Keratinocyte (primary cell): Measurements from ENCODE around the gene TRIM66. TPM values are rescaled to one million over a fixed set of nuclear protein-coding genes. Genes with fewer than 3 reads are reported as not detected.

Source experiments
- DNase-seq: peaks from one replicate; pipeline ENCODE4 v3.0.0-alpha.2; 2011; ENCODE audit warnings: low read depth, missing footprints, low spot score
- FAIRE-seq: peaks from 2 replicates; lab custom pipeline; 2011; peaks lifted over from hg19 to GRCh38; lab: Jason Lieb, UNC
- H2AFZ ChIP-seq: 2 replicates; pipeline ENCODE4 v1.6.0; 2012; ENCODE audit warnings: low read length, control low read depth, inconsistent platforms; ENCODE audit not compliant: control insufficient read depth
- H3K27ac ChIP-seq: 2 replicates; pipeline ENCODE4 v1.5.1; 2011; ENCODE audit warnings: low read length; ENCODE audit not compliant: control insufficient read depth, insufficient read depth
- H3K27me3 ChIP-seq: 3 replicates; pipeline ENCODE4 v1.6.0; 2011; ENCODE audit warnings: low read length; ENCODE audit not compliant: control insufficient read depth, insufficient read depth; ENCODE audit errors: extremely low read depth
- H3K36me3 ChIP-seq, 2 experiments: 2 replicates in 1 of 2; 3 replicates in 1 of 2; pipeline ENCODE4 v1.5.1; 2011; ENCODE audit warnings: low read length in 2 of 2, mild to moderate bottlenecking in 1 of 2; ENCODE audit not compliant: control insufficient read depth in 2 of 2, insufficient read depth in 2 of 2; ENCODE audit errors: extremely low read depth in 1 of 2
- H3K4me1 ChIP-seq: 3 replicates; pipeline ENCODE4 v1.5.1; 2011; ENCODE audit warnings: low read length; ENCODE audit not compliant: control insufficient read depth, insufficient read depth; ENCODE audit errors: extremely low read depth
- H3K4me2 ChIP-seq: 3 replicates; pipeline ENCODE4 v1.6.0; 2011; ENCODE audit warnings: low read depth, low read length; ENCODE audit not compliant: control insufficient read depth, insufficient read depth; ENCODE audit errors: extremely low read depth
- H3K4me3 ChIP-seq, 3 experiments: fragments of 200-600 bp in 1 of 3; sonication (generic) in 1 of 3; 2 replicates in 2 of 3; 3 replicates in 1 of 3; pipeline ENCODE4 v1.5.1; 2011 to 2016; ENCODE audit warnings: low read length in 3 of 3, mild to moderate bottlenecking in 3 of 3, control low read depth in 2 of 3, inconsistent platforms in 1 of 3, low read depth in 1 of 3, mixed read lengths in 1 of 3, mixed run types in 1 of 3, moderate library complexity in 1 of 3; ENCODE audit not compliant: control insufficient read depth in 2 of 3, insufficient read depth in 2 of 3; ENCODE audit errors: extremely low read depth in 1 of 3
- H3K79me2 ChIP-seq: 2 replicates; pipeline ENCODE4 v1.6.0; 2012; ENCODE audit warnings: low read length; ENCODE audit not compliant: control insufficient read depth, insufficient read depth
- H3K9ac ChIP-seq: 3 replicates; pipeline ENCODE4 v1.6.0; 2011; ENCODE audit warnings: low read length; ENCODE audit not compliant: control insufficient read depth, insufficient read depth; ENCODE audit errors: extremely low read depth
- H3K9me1 ChIP-seq: 3 replicates; pipeline ENCODE4 v1.6.0; 2011; ENCODE audit warnings: low read length; ENCODE audit not compliant: control insufficient read depth, insufficient read depth; ENCODE audit errors: extremely low read depth
- H3K9me3 ChIP-seq: 2 replicates; pipeline ENCODE4 v1.5.1; 2012; ENCODE audit warnings: low read depth, low read length; ENCODE audit not compliant: control insufficient read depth
- H4K20me1 ChIP-seq: 3 replicates; pipeline ENCODE4 v1.6.0; 2011; ENCODE audit warnings: low read length; ENCODE audit not compliant: control insufficient read depth, insufficient read depth; ENCODE audit errors: extremely low read depth
- EZH2 ChIP-seq: IDR thresholded peaks from one replicate; pipeline ENCODE4 v1.6.1; 2012; ENCODE audit warnings: inconsistent platforms, mild to moderate bottlenecking, low read length, moderate library complexity
- dilution Hi-C: fragments of 300-500 bp; cut with MboI; formaldehyde crosslinking; loops from one replicate; pipeline ENCODE4 v1.7.0; 2020; ENCODE audit warnings: low sequenced_read_pairs; ENCODE audit not compliant: extremely low pct_ligation_motif_present
- polyA plus RNA-seq, 5 experiments: library from polyadenylated mRNA; depleted of rRNA in 3 of 5; stranded (reverse) in 3 of 5; stranded (forward) in 1 of 5; unstranded in 1 of 5; fragments of >200 nt; gene quantifications; 1 replicate in 1 of 5; 2 replicates in 3 of 5; 3 replicates in 1 of 5; pipeline versions ENCODE4 v1.2.1 to v1.2.3, GENCODE V29; 2011 to 2012; ENCODE audit warnings: missing spikeins in 2 of 5, low read depth in 1 of 5, low replicate concordance in 1 of 5
- TF ChIP-seq, protein P1 (sequence below), 3 experiments: IDR thresholded peaks in 1 of 3; conservative IDR thresholded peaks in 1 of 3; optimal IDR thresholded peaks in 1 of 3; 2 replicates in 2 of 3; 3 replicates in 1 of 3; pipeline versions ENCODE3 to v1.5.1; 2011; ENCODE audit warnings: low read length in 3 of 3, mild to moderate bottlenecking in 3 of 3, moderate library complexity in 2 of 3, control low read depth in 1 of 3, inconsistent platforms in 1 of 3; ENCODE audit not compliant: insufficient read depth in 2 of 3; ENCODE audit errors: extremely low read depth in 1 of 3

Gene TRIM66
- polyA plus RNA-seq, 1 donor (not counting 4 experiments of a cell fraction or from before 2014, with no cell fraction given), result 5.1 TPM

- DNase-seq (no peak), FAIRE-seq (no peak)
- Histone ChIP-seq H3K9me1 (no peaks in the 10 kb centered on the region), H3K9me3 (no peaks in the 10 kb centered on the region), H3K4me2 (no peak overlapping the region), H4K20me1 (no peaks in the 10 kb centered on the region), H2AFZ (no peak overlapping the region), H3K27ac (no peak overlapping the region), H3K4me3 (no peak overlapping the region), H3K79me2 (peaks cover 4% of the 10 kb centered on the region), H3K9ac (no peak overlapping the region), H3K36me3 (peaks cover 34 to 53% of the 10 kb centered on the region in 2 experiments), H3K4me1 (peaks cover 13% of the 10 kb centered on the region), H3K27me3 (no peaks in the 10 kb centered on the region)
- TF ChIP-seq, protein P1, sequence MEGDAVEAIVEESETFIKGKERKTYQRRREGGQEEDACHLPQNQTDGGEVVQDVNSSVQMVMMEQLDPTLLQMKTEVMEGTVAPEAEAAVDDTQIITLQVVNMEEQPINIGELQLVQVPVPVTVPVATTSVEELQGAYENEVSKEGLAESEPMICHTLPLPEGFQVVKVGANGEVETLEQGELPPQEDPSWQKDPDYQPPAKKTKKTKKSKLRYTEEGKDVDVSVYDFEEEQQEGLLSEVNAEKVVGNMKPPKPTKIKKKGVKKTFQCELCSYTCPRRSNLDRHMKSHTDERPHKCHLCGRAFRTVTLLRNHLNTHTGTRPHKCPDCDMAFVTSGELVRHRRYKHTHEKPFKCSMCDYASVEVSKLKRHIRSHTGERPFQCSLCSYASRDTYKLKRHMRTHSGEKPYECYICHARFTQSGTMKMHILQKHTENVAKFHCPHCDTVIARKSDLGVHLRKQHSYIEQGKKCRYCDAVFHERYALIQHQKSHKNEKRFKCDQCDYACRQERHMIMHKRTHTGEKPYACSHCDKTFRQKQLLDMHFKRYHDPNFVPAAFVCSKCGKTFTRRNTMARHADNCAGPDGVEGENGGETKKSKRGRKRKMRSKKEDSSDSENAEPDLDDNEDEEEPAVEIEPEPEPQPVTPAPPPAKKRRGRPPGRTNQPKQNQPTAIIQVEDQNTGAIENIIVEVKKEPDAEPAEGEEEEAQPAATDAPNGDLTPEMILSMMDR (optimal IDR thresholded peaks at IDR 0.05 in 1 of 3, IDR thresholded peaks at IDR 0.05 in 1 of 3, conservative IDR thresholded peaks at IDR 0.05 in 1 of 3; ENCODE audit: extremely low read depth in 1 of 3, insufficient read depth in 2 of 3, low read length in 3 of 3), result no peak
- TF ChIP-seq EZH2, result no peak
- dilution Hi-C loops, result no loop called here
Observed at GRCh38 chr11:8698379-8698851, 15.9 kb upstream of the TRIM66 start.

DNA sequence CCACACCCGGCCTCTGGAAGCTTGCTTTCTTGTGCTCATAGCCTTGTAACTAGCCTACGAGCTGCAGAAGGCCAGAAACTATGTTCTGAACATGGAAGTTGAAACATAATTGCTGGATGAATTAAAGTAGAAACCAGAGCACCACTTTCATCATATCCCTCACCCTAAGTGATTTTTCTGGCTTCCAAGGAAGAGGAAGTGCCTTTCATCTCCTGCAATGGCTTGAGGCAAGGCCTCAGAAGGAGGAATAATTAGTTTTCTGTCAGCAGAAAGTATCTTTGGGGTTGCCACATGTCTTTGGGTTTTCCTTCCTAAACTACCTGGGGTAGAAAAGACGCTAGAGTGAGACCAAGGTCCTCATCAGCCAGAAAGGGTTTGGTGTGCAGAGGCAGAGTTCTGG, 14.6 kb upstream of the TRIM66 start:
- FAIRE-seq (no peak), DNase-seq (no peak)
- Histone ChIP-seq H3K36me3 (peaks cover 43 to 60% of the 10 kb centered on the region in 2 experiments), H3K27ac (no peak overlapping the region), H3K9me1 (no peaks in the 10 kb centered on the region), H3K4me2 (no peak overlapping the region), H2AFZ (no peak overlapping the region), H3K9me3 (no peaks in the 10 kb centered on the region), H3K9ac (no peak overlapping the region), H3K79me2 (peaks cover 4% of the 10 kb centered on the region), H3K4me1 (peaks cover 21% of the 10 kb centered on the region), H3K27me3 (no peaks in the 10 kb centered on the region), H4K20me1 (no peaks in the 10 kb centered on the region), H3K4me3 (no peak overlapping the region)
- dilution Hi-C loops, result no loop called here
- TF ChIP-seq, protein P1 (optimal IDR thresholded peaks at IDR 0.05 in 1 of 3, IDR thresholded peaks at IDR 0.05 in 1 of 3, conservative IDR thresholded peaks at IDR 0.05 in 1 of 3; ENCODE audit: extremely low read depth in 1 of 3, insufficient read depth in 2 of 3, low read length in 3 of 3), result no peak
- TF ChIP-seq EZH2, result no peak
